ENCODE measurements around the gene DLGAP4.
"Not testable (repeated sequence)": the region's sequence is repeated elsewhere in the genome, so short reads cannot be mapped to it uniquely, and the experiment has no call there.

The DLGAP4 gene

DNA sequence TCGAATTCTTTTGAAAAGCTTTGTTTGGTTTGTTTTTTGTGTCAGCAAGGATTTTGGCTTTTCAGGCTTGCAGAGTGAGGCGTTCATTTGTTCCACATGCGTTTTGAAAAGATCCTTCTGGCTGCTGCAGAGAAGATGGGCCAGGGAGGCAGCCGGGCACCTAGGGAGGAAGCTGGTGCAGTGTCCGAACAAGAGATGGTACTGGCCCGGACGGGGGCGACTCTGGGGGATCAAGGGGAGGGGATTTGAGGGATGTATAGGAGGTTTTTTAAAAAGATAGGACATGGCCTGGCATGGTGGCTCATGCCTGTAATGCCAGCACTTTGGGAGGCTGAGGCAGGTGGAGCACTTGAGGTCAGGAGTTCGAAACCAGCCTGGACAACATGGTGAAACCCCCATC is 55.3 kb downstream of the DLGAP4 start:
- DNase-seq, result no peak

DNA sequence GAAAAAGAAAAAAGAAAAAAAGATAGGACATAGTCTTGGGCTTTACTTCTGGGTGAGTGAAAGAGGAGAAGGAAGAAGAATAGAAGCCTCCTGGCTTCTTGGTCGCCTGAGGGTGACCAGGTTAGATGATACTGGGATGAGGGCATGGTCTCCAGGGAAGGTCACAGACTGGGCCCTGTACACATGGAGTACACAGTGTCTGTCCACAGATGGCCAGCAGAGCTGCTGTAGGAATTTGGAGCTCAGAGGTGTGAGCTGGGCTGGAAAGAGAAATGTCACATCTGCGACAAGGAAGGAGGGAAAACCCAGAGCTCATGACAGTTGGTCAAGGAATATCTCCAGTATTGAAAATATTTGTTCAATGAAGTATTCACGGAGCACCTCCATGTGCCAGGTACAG is 56.1 kb downstream of the DLGAP4 start:
- DNase-seq, result no peak

DNA sequence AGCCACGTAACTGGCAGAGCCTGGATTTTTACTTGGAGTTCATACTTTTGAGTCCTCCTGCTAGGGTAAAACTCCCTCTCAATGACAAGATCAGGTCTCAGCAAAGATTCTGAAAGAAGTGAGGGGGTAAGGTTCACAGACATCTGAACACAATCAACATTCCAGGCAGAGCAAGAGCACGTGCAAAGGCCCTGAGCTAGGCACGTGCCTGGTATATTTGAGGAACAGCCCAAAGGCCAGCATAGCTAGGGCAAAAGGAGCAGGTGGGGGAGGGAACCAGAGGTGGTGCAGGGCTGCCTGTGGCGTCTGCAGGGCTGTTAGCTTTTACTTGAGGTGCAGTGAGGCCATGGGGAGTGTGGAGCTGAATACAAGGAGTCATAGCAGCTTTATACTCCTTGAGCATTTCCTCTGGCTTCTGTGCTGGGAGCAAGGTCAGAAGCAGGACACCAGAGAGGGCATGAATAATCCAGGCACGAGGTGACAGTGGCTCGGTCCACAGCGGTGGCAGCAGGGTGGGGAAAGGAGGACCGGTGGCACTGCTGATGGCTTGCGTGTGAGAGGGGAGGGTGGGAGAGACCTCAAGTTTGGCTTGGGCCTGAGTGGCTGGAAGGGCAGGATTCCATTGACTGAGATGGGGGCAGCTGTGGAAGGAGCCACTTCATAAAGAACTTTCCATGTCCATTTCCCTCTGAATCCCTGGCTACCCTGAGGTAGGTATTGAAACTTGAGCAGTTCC is 57.0 kb downstream of the DLGAP4 start:
- no peak for DNase-seq

DNA sequence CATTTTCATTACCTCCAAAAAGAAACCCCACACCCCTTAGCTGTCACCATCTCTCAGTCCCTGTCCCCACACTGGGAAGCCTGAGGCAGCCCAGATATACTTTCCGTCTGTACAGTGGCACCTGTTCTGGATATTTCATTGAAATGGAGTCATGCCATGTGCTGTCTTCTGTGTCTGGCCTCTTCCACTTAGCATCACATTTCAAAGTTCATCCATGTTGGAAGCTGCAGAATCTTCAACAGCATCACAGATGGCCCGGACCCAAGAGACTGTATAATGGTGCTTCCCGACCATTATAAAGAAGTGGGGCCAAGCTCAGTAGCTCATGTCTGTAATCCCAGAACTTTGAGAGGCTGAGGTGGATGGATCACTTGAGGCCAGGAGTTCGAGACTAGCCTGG is 58.4 kb downstream of the DLGAP4 start:
- no peak for DNase-seq

DNA sequence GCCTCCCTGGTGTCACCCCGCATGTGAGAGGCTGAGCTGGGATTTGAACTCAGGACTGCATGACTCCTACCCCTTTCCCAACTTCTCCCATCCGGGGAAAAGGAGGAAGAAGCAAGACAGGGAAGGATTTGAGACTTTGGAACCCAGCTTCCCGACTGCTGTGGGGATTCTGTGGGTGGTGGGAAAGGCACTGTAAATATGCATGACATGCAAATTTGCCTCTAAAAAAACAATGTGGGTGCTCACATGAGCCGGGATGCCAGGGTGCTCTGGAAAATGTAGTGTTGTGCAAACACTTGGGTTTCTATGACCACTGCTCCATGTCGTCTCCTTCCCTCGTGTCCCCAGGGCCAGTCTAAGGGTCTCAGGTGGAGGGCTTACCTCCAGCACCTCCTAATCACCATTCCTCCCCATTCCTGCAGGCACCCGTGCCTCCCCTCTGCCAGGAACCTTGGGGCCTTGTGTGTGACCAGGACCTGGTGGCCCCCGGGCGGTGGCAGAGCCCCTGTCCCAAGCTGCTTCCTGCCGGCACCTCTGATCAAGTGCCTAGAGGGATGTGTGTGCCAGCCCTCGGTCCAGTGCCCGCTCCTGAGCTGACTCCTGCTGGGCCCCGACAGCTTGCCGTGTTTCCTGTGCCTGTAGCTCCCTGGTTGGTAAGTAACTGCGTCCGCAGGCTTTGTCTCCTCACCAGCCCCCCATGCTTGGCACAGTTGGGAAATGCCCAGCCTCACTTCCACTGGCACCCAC is 60.7 kb downstream of the DLGAP4 start:
- DNase-seq, result no peak

DNA sequence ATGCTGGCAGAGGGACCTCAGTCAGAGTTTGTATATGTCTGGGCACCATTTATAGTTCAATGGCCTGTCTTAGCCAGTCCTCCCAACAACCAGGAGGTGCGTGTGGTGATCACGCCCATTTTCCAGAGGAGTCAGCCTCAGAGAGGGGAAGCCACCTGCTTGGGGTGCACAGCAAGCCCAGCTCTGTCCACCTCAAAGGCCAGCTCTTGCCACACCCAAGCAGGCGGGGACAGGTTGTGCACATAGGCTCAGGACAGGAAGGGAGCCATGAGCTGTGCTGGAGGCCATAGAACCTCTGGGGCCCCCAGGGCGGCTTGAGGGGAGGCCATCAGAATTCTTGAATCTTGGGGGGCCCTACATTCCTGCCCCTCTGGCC is 61.2 kb downstream of the DLGAP4 start:
- no peak for DNase-seq

DNA sequence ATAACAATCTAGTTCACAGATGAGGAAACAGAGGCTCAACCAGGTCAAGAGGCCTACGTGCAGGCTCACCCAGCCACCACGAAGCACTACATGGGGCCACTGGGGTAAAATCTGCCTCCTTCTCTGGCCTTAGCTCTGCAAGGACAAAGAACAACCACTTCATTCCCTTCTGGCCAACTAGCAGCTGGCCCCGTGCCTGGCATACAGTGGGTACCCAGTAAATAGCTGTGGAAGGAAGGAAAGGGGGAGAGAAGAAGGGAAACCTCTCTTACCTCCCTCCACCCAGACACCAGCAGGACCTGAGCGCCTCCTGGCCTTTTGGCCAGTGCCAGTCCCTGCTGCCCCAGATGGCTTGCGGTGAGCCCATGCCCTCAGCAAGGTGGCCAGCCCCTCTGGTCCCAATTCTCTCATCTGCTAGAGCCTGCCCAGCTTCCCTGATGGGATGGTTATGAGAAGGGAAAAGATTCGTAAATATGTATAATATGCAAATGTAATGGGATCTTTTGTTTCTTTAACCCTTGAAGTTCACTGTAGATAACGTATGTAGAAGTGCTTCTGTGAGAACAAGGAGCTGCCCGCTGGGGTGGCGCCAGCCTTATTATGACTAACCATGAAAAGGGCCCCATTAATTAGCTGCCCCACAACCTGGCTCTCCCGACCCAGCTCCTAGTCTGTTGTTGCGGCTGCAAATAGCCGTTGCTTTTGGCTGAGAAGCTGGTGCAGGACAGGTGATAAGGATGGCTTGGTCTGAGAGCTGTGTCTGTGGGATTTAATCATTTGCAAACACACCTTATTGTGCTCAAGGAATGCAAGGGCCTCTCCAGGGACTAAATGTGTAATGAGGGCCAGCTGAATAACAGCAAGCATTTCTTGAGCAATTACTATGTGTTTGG is 62.0 kb downstream of the DLGAP4 start:
- DNase-seq, result peak; percentile 48

DNA sequence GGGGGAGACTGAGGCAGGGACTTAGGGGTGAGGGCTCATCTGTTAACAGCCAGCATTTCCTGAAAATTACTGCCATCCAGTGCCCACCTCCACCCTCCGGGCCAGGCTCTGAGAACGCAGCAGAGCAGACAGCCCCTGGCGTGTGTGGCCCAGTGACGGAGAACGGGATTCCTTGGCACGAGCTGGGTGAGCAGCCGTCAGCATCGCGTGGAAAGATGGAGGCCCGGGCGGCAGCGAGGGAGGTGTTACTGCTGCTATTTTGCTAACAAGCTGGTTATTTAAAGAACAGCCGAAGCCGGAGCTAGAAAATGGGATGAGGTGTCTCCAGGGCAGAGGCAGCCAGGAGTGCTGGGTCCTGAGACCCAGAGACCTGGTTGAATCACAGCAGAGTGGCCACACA is 62.7 kb downstream of the DLGAP4 start:
- no peak for DNase-seq

DNA sequence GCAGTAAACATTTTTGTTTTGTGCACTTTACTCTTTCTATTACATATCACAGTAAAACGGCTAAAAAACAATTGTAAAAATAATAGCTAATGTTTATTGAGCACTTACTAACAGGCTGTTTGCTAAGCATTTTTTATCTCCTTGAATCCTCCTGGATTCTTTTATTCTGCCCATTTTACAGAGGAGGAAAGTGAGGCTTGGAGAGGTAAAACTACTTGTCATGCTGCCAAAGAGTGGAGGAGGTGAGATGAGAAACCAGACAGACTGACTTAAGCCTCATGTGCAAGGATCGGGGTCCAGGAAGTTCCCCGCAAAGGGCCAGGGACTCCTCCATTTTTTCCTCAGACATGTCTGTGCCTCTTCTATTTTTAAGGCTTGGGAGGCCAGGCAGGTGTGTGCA is 63.6 kb downstream of the DLGAP4 start:
- DNase-seq, result no peak

DNA sequence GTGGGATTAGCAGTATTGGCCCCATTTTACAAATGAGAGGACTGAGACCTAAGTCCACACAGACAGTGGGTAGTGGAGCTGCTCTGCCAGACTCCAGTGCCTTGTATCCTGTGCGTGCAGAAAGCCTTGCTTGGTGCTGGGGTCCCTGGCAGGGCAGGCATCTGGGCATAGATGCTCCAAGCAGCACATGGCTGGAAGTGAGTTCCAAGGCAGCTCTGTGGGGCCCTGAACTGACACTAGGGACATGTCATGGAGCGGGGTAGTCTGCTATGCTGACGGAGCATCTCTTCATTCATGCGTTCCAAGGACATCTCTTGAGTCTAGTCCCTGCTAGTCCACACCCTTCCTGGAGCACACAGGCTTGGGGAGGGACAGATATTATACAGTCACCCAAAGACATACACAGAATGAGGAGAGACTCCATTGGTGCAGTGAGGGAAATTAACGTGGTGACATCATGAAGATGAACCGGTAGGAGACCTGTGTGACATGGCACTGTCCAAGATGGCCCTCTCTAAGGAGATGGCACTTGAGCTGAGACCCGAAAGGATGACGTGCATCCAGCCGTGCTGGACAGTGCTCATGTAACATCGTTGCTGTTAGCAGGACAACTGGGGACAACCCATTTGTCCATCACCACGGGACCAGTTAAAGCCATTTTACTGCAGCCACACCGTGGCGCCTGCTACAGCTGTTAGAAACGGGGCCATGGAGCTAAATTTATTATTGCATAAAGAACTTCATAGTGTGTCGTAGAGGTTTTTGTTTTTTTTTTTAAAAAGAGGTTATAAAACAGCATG is 65.1 kb downstream of the DLGAP4 start:
- DNase-seq, result no peak

DNA sequence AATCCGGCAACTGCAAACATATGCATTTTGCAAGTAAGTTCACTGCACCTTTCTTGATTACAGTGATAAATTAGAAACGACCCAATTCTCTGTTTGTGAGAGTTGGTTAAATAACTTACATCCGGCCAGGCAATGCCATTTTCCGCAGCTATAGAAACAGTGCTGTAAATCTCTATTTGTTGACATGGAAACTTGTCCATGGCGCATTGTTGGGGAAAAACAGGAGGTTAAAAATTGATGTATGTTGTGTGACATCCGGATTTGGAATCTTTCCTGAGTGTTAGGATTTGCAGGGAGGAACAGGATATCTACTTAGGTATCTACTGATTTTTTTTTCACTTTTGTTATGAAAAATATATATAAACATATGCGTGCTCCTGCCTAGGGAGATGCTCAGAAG is 66.5 kb downstream of the DLGAP4 start:
- no peak for DNase-seq

DNA sequence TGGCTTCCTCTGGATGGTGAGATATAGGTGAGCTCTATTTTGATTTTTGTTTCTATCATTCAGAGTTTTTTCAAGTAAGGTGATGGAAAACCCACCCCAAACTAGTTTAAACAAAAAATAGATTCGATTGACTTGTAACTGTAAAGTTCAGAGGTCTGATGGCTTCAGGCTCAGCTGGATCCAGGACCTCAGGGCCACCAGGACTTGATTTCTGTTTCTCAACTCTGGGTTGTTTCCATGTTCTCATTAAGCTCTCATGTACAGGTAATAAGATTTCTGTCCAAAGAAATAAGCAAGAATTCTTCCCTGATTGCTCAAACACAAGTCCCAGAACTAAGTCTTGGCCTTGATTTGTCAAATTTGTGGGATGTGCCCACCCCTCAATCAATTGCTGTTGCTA is 67.0 kb downstream of the DLGAP4 start:
- DNase-seq, result no peak

DNA sequence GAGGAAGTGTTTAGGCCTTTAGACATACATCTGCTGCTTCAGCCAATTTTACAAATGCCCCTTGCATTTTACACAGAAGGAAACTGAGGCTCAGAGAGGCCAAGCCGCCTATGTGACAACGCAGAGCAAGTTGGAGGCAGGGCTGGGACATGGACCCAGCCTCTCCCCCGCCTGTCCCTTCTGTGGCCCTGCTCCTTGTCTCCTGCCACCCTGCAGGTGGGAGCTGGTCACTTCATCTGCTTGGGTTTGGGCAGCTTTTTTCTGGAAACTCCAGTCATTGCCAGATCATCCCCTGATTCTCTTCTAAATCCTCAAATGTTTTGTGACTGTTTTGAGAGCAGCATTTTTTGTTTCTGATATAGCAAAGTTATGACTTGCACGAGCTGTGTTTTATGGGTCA is 68.9 kb downstream of the DLGAP4 start:
- no peak for DNase-seq

DNA sequence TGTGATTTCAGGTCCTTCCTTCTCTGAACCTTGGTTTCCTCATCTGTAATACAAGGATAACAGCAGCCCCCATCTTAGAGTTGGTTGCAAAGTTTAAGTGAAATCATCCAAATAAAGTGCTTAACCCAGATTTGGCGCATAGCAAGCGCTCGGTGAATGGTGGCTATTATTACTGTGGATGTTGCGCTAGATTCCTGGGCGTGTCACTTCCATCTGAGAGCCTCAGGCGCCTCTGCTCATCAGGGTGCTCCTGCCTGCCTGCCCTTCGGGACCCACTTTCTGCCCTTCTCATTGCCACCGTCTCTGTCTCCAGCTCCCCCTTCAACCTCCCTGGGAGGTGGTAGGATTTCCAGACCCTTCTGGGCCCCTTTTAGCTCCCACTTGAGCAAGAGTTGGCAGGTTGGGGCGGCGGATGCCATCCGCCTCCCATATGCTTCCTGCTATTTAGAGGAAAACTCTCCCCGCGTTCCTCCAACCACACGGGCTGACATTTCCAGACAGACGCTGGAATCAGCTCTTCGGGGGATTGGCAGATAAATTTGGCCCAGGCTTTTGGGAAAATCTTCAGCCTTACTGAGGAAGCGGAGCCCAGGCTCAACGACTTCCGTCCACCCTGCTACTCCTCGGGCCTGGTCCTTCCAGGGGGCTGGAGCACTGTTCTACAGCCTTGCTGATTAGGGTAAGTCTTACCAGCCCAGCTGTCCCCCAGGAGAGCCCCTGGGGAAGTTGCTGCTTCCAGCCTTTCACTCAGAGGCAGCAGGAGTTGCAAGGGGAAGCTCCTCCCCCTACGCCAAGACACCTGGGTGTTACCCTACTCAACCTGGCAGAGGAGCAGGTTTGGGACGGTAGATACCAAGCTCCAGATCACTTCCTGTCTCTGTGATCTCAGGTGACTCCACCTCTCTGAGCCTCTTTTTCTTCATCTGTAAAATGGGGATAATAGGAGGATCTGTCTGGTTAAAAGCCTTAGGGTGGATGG is 71.5 kb downstream of the DLGAP4 start:
- no peak for DNase-seq

DNA sequence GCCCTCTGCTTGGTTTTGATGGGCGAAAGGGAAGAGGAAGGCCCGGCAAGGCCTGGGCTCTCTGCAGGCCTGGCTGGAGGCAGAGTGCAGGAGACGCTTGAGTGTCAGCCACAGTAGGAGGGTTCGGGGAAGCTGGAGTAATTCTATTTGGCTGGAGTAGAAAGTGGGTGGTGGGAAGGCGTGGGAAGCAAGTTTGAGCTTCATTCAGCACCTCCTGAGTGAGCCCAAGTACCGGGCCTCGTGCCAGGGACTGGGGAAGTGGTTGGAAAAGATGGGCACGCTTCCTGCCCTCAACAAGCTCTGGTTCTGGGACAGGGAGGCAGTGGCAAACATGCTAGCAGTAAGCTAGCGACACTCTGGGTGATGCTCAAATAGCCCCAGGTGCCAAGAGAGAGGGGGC is 72.5 kb downstream of the DLGAP4 start:
- no peak for DNase-seq

DNA sequence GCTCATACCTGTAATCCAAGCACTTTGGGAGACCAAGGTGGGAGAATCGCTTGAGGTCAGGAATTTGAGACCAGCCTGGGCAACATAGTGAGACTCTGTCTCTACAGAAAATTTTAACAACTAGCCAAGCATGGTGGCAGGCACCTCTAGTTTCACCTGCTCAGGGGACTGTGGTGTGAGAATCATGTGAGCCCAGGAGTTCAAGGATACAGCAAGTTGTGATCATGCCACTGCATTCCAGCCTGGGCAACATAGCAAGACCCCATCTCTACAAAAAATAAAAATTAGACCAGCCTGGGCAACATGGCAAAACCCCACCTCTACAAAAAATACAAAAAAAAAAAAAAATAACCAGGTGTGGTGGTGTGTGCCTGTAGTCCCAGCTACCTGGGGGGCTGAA is 73.8 kb downstream of the DLGAP4 start:
- not testable (repeated sequence) for DNase-seq

DNA sequence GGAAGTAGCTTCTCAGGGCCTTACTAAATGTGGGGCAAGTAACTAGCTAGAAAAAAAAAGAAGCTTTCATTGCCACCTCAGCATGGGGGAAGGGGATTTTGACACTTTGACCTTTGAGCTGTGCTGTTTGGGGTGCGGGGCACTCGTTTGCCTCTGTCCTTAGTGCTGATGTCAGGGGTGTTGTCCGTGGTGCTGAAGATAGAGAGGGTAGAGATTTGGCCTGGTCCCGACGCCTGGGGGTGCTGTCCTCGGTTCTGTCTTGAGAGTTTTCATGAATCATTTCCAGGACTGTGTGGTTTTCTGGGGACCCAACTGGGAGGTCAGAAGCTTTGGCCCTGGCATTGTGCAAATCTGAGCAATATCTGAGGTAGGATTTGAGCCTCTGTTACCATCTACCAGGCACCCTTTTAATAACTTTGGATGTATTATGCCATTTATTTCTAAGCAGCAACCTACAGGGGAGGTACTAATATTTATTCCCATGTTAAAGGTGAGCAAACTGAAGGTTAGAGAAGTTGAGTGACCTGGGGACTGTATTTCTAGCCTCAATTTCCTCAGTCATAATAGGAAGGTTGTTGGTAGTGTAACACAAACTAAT is 78.0 kb downstream of the DLGAP4 start:
- DNase-seq, result peak; percentile 81

DNA sequence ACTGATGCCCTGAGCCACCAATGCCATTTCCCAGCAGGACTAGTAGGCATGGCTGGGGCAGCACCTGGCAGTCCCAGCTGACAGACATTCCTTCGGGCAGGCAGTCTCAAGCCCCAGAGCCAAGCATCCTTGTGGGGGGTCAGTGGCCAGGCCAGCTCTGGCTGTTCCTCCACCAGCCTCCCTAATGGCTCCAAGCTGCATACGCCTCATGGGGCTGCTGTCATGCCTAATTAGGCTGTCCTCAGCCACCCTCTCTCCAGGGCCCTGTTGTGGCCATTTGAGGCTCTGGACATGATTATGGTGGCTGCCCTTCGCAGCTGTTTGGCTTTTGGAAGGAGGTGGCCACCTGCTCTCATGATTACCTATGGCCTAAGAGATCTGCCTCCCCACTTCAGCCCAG is 79.4 kb downstream of the DLGAP4 start:
- DNase-seq, result no peak

DNA sequence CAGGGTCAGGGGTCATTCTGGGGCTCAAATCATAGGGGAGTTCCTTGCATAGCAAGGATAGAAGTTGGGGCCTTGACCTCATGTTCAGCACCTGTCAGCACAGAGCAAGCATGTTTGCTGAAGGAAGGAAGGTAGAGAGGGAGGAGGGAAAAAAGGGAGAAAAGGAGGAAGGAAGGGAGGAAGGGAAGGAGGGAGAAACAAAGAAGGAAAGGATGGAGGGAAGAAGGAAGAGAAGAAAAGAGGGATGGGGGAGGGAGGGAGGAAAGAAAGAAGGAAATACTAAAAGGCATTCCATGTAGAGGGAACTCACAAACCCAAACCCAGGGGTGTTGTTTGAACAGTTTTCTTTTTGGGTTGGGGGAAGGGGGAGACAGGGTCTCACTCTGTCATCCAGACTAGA is 80.1 kb downstream of the DLGAP4 start:
- DNase-seq, result no peak

DNA sequence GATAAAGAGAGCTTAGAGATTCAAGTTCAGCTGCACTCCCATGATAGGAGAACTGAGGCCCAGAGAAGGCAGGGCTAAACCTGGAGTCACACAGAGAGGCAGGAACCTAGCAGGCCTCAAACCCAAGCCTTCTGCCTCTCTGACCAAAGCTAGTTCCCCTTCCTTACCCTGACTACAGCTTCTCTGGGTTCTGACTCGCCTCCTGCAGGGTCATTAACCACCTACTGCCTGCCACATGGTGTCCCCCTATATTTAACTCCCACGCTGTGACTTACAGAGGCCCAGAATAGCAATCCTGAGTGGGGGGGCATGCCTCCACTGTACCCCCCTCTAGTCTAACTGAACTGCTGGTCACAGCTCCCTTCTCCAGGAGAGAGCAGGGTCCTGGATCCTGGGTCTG is 84.1 kb downstream of the DLGAP4 start:
- no peak for DNase-seq

DNA sequence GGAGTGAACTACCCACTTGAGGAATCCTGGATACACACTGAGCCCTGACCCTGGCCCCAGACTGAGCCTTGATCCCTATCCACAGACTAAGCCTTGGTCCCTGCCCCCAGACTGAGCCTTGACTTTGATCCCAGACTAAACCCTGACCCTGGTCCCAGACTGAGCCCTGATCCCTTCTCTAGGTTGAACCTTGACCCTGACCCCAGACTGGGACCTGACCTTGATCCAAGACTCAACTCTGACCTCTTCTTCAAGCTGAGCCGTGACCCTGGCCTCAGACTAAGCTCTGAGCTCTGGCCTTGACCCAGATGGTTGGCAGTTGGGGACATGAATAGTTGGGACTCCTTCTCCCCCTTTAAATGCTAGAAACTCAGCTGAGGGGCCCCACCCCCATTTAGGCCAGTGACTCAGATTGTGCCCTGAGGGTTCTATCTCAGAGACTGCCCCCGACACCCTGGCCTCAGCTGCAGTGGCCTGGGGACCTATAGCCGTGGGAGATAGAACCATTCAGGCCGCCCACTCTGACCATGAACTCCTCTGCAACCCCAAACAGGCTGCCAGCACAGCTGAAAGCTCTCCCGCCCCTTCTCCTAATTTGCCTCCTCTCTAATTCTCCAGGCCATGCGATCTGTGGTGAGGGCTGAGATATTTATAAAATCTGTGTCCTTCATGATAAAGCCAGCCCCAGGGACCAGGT is 84.7 kb downstream of the DLGAP4 start:
- no peak for DNase-seq

All from hematopoietic multipotent progenitor cell treated with erythropoietin and hydrocortisone succinate and interleukin-3 and kit ligand, for 6 days (in vitro differentiated cells).